H1 (cell line): ENCODE data around the gene FBLIM1.

Experiments
- POLR2AphosphoS5 ChIP-seq: IDR thresholded peaks from 2 replicates; pipeline ENCODE4 v1.6.1; 2011; ENCODE audit warnings: low read depth, low read length
- TF ChIP-seq, protein P1 (sequence below), 3 experiments: IDR thresholded peaks; 1 replicate in 2 of 3; 2 replicates in 1 of 3; pipeline versions ENCODE4 v1.5.1 to v1.6.1; 2011; ENCODE audit warnings: low read length in 3 of 3, mild to moderate bottlenecking in 3 of 3, inconsistent platforms in 2 of 3, low read depth in 1 of 3, moderate library complexity in 1 of 3; ENCODE audit not compliant: insufficient read depth in 1 of 3; ENCODE audit errors: control extremely low read depth in 1 of 3

DNA sequence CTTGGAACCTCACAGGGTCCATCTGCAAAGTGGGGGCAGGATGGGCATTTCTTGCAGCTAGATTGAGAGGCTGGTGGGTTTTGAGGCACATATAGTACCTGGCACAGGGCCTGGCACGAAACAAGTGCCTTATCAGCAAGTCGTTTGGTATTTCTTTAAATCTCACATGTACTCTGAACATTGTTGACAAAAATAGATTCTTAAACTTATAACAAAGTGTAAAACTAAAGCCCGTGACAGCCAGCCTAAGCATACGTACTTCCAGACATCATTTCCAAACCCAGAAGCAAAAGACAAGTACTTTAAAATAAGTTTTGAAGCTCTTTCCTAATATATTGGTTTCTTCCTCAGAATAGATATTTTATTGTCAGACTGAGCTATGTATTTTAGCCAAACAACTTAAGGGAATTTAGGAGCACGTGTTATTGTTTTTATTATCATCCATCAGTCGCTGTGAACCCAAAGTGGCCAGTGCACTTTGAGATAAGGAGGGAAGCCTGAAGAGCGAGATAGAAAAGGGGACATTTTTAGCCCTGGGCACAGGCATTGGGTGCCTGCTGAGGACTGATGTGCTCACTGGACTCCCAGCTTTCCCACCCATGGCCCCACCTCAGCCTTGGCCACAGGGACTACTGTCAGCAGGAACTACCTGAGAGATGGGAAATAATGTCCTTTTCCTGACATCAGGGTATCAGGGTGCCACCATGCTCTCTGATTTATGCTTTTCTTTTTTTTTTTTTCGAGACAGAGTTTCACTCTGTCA is 3.0 kb downstream of the FBLIM1 start:
- TF ChIP-seq, protein P1, sequence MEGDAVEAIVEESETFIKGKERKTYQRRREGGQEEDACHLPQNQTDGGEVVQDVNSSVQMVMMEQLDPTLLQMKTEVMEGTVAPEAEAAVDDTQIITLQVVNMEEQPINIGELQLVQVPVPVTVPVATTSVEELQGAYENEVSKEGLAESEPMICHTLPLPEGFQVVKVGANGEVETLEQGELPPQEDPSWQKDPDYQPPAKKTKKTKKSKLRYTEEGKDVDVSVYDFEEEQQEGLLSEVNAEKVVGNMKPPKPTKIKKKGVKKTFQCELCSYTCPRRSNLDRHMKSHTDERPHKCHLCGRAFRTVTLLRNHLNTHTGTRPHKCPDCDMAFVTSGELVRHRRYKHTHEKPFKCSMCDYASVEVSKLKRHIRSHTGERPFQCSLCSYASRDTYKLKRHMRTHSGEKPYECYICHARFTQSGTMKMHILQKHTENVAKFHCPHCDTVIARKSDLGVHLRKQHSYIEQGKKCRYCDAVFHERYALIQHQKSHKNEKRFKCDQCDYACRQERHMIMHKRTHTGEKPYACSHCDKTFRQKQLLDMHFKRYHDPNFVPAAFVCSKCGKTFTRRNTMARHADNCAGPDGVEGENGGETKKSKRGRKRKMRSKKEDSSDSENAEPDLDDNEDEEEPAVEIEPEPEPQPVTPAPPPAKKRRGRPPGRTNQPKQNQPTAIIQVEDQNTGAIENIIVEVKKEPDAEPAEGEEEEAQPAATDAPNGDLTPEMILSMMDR (IDR thresholded peaks at IDR 0.05; ENCODE audit: control extremely low read depth in 1 of 3, insufficient read depth in 1 of 3, low read depth in 1 of 3, low read length in 3 of 3), result no peak
- no peak for TF ChIP-seq POLR2AphosphoS5
